IPS DF 6.9 (cell line): Measurements from ENCODE around the gene TMEM256.
A peak's percentile ranks its signal among the peaks of the same experiment; 100 is the strongest.

ENCODE experiments used
- DNase-seq: peaks from one replicate; pipeline ENCODE4 v3.0.0-alpha.2; 2013; ENCODE audit warnings: low read depth, low spot score
- H3K27ac ChIP-seq: one replicate; pipeline ENCODE4 v1.5.1; 2013; ENCODE audit warnings: low read length, control low read depth
- H3K27me3 ChIP-seq: 2 replicates; pipeline ENCODE4 v1.6.1; 2013; ENCODE audit warnings: mild to moderate bottlenecking, low read length; ENCODE audit not compliant: control insufficient read depth, insufficient read depth
- H3K36me3 ChIP-seq: 2 replicates; pipeline ENCODE4 v1.6.1; 2013; ENCODE audit warnings: low read length; ENCODE audit not compliant: control insufficient read depth, insufficient read depth
- H3K4me1 ChIP-seq: 2 replicates; pipeline ENCODE4 v1.6.1; 2013; ENCODE audit warnings: low read length; ENCODE audit not compliant: control insufficient read depth, insufficient read depth
- H3K4me3 ChIP-seq: 2 replicates; pipeline ENCODE4 v1.5.1; 2013; ENCODE audit warnings: mild to moderate bottlenecking, low read length
- H3K9me3 ChIP-seq: 2 replicates; pipeline ENCODE4 v1.6.1; 2013; ENCODE audit warnings: low read length, inconsistent platforms; ENCODE audit not compliant: control insufficient read depth, insufficient read depth
- WGBS: extraction: QIAGEN DNeasy Blood & Tissue Kit; methylation state at CpG from one replicate; pipeline ENCODE4 v1.1.7; 2013; ENCODE audit warnings: mixed read lengths, missing lambda C conversion rate; ENCODE audit not compliant: insufficient read length, insufficient coverage; 5-methylcytosine and 5-hydroxymethylcytosine counted together

The TMEM256 gene

DNA sequence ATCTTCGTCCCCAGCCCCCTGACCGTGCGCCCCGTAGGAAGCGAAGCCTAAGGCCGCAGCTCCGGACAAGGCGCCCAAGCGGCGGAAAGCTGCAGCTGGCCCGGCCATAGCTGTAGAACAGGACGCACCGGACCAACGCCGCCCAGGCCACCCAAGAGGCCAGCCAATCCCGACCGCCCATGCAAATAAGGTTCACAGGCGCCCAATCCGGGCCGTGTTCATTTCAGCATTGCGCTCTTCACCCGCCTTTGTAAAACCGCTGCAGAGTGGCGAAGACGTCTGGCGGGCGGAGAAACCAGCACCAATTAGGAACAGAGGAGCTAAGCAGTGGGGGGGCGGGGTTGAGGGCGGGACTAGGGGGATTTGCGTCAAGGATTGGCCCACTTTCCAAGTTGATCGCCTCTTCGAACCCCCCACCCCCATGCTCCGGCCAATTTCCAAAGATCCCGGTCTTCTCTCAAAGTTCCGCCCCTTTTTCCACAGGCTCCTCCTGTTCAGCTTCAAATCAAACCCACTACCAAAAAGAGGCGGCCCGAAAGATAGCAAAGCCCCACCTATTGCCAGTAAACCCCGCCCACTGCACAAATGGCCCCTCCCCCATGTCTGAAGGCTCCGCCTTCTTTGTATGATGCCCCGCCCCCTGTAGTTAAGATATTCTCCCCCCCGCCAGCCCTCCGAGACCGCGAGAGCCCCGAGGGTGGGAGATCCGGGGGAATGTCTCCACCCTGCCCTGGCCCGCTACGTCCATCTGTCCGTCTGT lies at the start of gene TMEM256:
TSS of gene TMEM256 (minus strand) at position 121 of the 760 bp plus-strand sequence. CDS start at position 108, 13 bp downstream.
- no peaks in the 10 kb centered on the region for H3K27me3 ChIP-seq
- peak; percentile 98 for DNase-seq
- H3K4me3 ChIP-seq, result peak within 1 kb of the TSS; percentile 99
- H3K36me3 ChIP-seq, result peaks cover 7% of the 10 kb centered on the region
- H3K4me1 ChIP-seq, result peaks cover 2% of the 10 kb centered on the region
- WGBS, result no CpG with 5 or more reads among the region's 49 CpGs
- H3K27ac ChIP-seq, result no peak within 1 kb of the TSS
- no peaks in the 10 kb centered on the region for H3K9me3 ChIP-seq

GRCh38 chr17:7448461-7448860 lies 44.6 kb upstream of the TMEM256 start:
- Histone ChIP-seq H3K4me3 (no peak overlapping the region), H3K27ac (no peak overlapping the region), H3K9me3 (no peaks in the 10 kb centered on the region), H3K27me3 (no peaks in the 10 kb centered on the region), H3K36me3 (no peaks in the 10 kb centered on the region), H3K4me1 (peaks cover 5% of the 10 kb centered on the region; the same call in 1 of the 2 replicates)
- no CpG with 5 or more reads among the region's 7 CpGs for WGBS
- DNase-seq, result no peak

DNA sequence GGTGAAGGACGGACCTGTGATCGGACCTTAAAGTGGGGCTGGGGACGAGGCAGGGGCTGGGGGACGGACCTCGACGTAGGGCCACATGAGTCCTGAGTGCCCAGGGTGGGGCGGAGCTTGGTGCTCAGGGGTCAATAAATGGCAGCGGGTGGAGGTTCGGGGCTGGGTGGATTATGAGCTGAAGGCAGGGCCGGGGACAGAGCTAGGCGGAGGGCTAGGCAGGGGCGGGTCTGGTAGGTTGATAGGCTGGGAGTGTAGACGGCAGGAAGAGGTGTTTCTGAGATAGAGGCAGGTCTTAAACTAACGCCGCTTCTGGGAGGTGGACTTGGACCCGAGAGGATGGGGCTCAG lies 41.7 kb upstream of the TMEM256 start:
- Histone ChIP-seq H3K27me3 (no peaks in the 10 kb centered on the region), H3K9me3 (no peaks in the 10 kb centered on the region), H3K36me3 (no peaks in the 10 kb centered on the region), H3K4me3 (peak overlapping the region; percentile 72; the same call in 1 of the 2 replicates), H3K4me1 (peaks cover 5% of the 10 kb centered on the region; the same call in 1 of the 2 replicates), H3K27ac (no peak overlapping the region)
- DNase-seq, result no peak
- no CpG with 5 or more reads among the region's 16 CpGs for WGBS

- WGBS, result no CpG with 5 or more reads among the region's 51 CpGs
- H3K4me1 ChIP-seq, result peaks cover 5% of the 10 kb centered on the region; the same call in 1 of the 2 replicates
- DNase-seq, result no peak
- no peaks in the 10 kb centered on the region for H3K36me3 ChIP-seq
- H3K4me3 ChIP-seq, result peak within 1 kb of the TSS; percentile 72
- H3K27ac ChIP-seq, result no peak within 1 kb of the TSS
- no peaks in the 10 kb centered on the region for H3K27me3 ChIP-seq
- no peaks in the 10 kb centered on the region for H3K9me3 ChIP-seq
Observed at GRCh38 chr17:7444682-7445618, 41.1 kb upstream of the TMEM256 start, which contains the start of gene CHRNB1. Gene CHRNB1 (plus strand): TSS chr17:7445061. CDS start chr17:7445128, 67 bp downstream.

DNA sequence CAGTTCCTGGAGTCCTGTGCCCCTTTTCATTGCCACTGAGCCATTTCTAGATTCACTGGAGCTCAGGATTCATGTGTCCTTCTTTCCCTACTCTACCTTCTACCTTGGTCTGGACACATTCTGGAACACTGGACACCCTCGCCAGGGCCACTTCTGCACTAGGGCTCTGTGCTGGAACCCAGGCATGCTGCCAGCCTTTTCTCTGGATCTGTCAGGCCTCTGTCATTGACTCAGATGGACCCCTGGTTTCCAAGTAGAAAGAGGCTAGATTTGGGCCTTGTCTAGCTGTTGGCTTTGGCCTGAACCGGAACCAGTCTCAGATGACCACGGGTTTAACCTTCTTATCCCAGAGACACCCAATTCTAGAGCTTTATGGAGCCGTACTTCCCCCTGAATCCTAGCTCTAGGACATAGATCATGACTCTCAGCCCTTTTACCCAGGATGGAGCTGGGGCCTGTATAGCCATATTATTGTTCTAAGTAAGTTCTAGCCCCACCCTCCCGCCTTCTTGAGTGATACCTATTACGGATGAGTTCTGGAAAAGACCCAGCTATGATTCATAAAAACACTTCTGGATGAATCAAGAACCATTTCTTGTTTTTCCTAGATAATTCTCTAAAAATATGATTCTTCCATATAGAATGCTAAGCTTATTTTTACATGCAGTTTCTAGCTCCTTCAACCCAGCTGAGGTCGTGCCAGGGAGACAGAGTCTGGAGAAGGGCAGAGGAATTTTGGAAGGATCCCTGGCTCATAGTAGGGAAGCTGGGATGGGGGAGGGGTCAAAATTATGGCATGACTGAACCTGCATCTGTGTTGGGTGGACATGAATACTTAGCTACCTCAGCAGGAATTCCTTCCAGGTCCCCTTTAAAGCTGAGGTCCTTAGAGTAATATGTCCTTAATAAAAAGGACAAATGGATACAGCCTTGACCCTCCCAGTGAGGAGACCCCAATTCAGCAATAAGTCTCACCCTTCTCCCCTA lies 39.9 kb upstream of the TMEM256 start:
- no peaks in the 10 kb centered on the region for H3K36me3 ChIP-seq
- no peaks in the 10 kb centered on the region for H3K27me3 ChIP-seq
- no CpG with 5 or more reads among the region's 7 CpGs for WGBS
- no peak overlapping the region for H3K27ac ChIP-seq
- no peaks in the 10 kb centered on the region for H3K9me3 ChIP-seq
- no peak overlapping the region for H3K4me3 ChIP-seq
- no peak for DNase-seq
- H3K4me1 ChIP-seq, result peaks cover 5% of the 10 kb centered on the region; the same call in 1 of the 2 replicates

DNA sequence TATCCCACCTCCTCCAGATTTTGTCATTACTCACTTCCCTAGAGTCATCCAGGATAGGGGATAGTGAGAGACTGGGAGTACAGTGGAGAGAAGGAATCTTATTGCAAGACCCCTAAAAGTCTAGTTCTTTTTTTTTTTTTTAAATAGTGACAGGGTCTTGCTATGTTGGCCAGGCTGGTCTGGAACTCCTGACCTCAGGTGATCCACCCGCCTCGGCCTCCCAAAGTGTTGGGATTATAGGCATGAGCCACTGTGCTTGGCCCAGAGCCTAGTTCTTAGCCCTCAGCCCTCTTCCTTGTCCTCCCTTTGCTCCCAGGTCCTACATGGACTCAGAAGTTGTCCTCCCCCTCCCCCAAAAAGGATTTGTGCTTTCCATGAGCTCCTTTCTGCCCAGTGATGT lies 38.2 kb upstream of the TMEM256 start:
- H3K4me1 ChIP-seq, result peaks cover 5% of the 10 kb centered on the region; the same call in 1 of the 2 replicates
- no CpG with 5 or more reads among the region's 2 CpGs for WGBS
- H3K4me3 ChIP-seq, result no peak overlapping the region
- no peaks in the 10 kb centered on the region; the same call in 1 of the 2 replicates for H3K27me3 ChIP-seq
- no peaks in the 10 kb centered on the region for H3K36me3 ChIP-seq
- no peaks in the 10 kb centered on the region for H3K9me3 ChIP-seq
- DNase-seq, result no peak
- H3K27ac ChIP-seq, result no peak overlapping the region

- Histone ChIP-seq H3K4me1 (0 out of 2 replicates have a peak, but pooled peaks cover 3% of the 10 kb centered on the region), H3K27ac (no peak overlapping the region)
Observed at GRCh38 chr17:7441266-7441665, 37.4 kb upstream of the TMEM256 start.

GRCh38 chr17:7440834-7441195 lies 36.9 kb upstream of the TMEM256 start:
- no peaks in the 10 kb centered on the region; the same call in 1 of the 2 replicates for H3K27me3 ChIP-seq
- H3K4me3 ChIP-seq, result peak overlapping the region; percentile 57; the same call in 1 of the 2 replicates
- WGBS, result no CpG with 5 or more reads among the region's 12 CpGs
- H3K27ac ChIP-seq, result no peak overlapping the region
- no peak for DNase-seq
- 0 out of 2 replicates have a peak, but pooled peaks cover 3% of the 10 kb centered on the region for H3K4me1 ChIP-seq
- H3K36me3 ChIP-seq, result no peaks in the 10 kb centered on the region
- H3K9me3 ChIP-seq, result no peaks in the 10 kb centered on the region

More at GRCh38 chr17:7441266-7441665, 37.4 kb upstream of the TMEM256 start:
- Histone ChIP-seq H3K4me3 (no peak overlapping the region), H3K9me3 (no peaks in the 10 kb centered on the region), H3K27me3 (no peaks in the 10 kb centered on the region; the same call in 1 of the 2 replicates), H3K36me3 (no peaks in the 10 kb centered on the region)
- WGBS, result no CpG with 5 or more reads among the region's 7 CpGs
- DNase-seq, result no peak

DNA sequence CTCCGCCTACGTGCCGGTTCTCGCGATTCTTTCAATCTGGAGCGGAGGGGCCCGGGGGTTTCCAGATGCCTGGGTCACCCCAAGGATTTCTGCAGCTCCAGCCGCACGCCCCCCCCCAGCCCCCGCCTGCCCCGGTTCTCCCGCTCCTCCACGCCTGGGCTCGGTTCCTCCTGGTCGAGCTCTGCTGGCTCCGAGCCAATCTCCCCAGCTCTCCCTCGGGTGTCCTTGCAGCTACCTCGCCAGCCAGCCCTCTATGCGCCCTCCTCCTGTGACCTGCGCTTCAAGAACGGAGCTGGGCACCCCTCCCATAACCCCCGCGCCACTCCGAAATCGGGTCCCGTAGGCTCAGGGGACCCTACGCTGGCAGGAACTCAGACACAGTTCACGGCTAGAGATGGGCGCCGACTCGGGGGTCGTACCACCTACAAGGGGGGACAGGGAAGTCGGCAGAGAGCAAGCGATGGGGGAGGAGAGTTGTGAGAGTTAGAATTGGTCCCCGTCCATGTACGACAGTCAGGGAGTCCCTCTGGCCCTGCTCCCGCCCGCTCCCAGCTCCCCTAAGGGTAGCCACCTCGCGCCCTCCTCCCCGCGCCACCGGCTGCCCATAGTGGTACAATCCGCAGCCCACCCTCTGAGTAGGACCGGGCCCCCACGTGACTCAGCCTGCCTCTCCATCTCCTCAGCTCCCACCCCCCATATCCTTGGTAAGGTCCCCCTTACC lies 36.4 kb upstream of the TMEM256 start:
- H3K9me3 ChIP-seq, result no peaks in the 10 kb centered on the region
- peak overlapping the region; percentile 57; the same call in 1 of the 2 replicates for H3K4me3 ChIP-seq
- no peak overlapping the region for H3K27ac ChIP-seq
- no peak for DNase-seq
- 0 out of 2 replicates have a peak, but pooled peaks cover 3% of the 10 kb centered on the region for H3K4me1 ChIP-seq
- WGBS, result no CpG with 5 or more reads among the region's 46 CpGs
- no peaks in the 10 kb centered on the region; the same call in 1 of the 2 replicates for H3K27me3 ChIP-seq
- no peaks in the 10 kb centered on the region for H3K36me3 ChIP-seq
